Fibroblast of peridontal ligament (primary cell): ENCODE measurements around the gene PCDH19.
"Not testable (repeated sequence)": the region's sequence is repeated elsewhere in the genome, so short reads cannot be mapped to it uniquely, and the experiment has no call there.

ENCODE experiments used
- DNase-seq: peaks from one replicate; pipeline ENCODE4 v3.0.0-alpha.2; 2010; ENCODE audit errors: extremely low read depth

Gene PCDH19

GRCh38 chrX:100409610-100410590 lies at the start of gene PCDH19:
Gene PCDH19 (minus strand): TSS chrX:100410273. CDS start chrX:100408597, 1,676 bp downstream.
- peak; percentile 5 for DNase-seq

GRCh38 chrX:100449696-100450608 lies 39.9 kb upstream of the PCDH19 start:
- DNase-seq = no peak

GRCh38 chrX:100447655-100448397 lies 37.8 kb upstream of the PCDH19 start:
- DNase-seq = peak; percentile 4

GRCh38 chrX:100445593-100445992 lies 35.5 kb upstream of the PCDH19 start:
- no peak for DNase-seq

- not testable (repeated sequence) for DNase-seq
Measured at GRCh38 chrX:100441321-100441720, 31.2 kb upstream of the PCDH19 start.

GRCh38 chrX:100440006-100440405 lies 29.9 kb upstream of the PCDH19 start:
- DNase-seq = no peak

- no peak for DNase-seq
Measured at GRCh38 chrX:100435726-100436125, 25.7 kb upstream of the PCDH19 start.

GRCh38 chrX:100424012-100424411 lies 13.9 kb upstream of the PCDH19 start:
- DNase-seq = no peak

- no peak for DNase-seq
Measured at GRCh38 chrX:100418556-100418955, 8.5 kb upstream of the PCDH19 start.

GRCh38 chrX:100417681-100418080 lies 7.6 kb upstream of the PCDH19 start:
- DNase-seq = no peak

- peak; percentile 46 for DNase-seq
Measured at GRCh38 chrX:100413229-100413628, 3.2 kb upstream of the PCDH19 start.

GRCh38 chrX:100411802-100412715 lies 2.0 kb upstream of the PCDH19 start:
- DNase-seq = no peak

GRCh38 chrX:100410901-100411801 lies 1.1 kb upstream of the PCDH19 start:
- DNase-seq = no peak

GRCh38 chrX:100408713-100409609 lies 1.1 kb downstream of the PCDH19 start:
- DNase-seq = no peak

- no peak for DNase-seq
Measured at GRCh38 chrX:100407784-100408712, 2.0 kb downstream of the PCDH19 start.

- no peak for DNase-seq
Measured at GRCh38 chrX:100407147-100407783, 2.8 kb downstream of the PCDH19 start.

- DNase-seq = no peak
Measured at GRCh38 chrX:100405424-100405823, 4.6 kb downstream of the PCDH19 start.
